HG03108 (cell line): Measurements from ENCODE around the gene PITPNC1.
"Not testable (repeated sequence)": the region's sequence is repeated elsewhere in the genome, so short reads cannot be mapped to it uniquely, and the experiment has no call there.

ENCODE experiments used
- ATAC-seq: cut with Tn5 transposase; IDR thresholded peaks from one replicate; pipeline ENCODE4 v1.9.1; 2021; ENCODE audit warnings: moderate library complexity; ENCODE audit not compliant: unreplicated experiment

PITPNC1 gene

DNA sequence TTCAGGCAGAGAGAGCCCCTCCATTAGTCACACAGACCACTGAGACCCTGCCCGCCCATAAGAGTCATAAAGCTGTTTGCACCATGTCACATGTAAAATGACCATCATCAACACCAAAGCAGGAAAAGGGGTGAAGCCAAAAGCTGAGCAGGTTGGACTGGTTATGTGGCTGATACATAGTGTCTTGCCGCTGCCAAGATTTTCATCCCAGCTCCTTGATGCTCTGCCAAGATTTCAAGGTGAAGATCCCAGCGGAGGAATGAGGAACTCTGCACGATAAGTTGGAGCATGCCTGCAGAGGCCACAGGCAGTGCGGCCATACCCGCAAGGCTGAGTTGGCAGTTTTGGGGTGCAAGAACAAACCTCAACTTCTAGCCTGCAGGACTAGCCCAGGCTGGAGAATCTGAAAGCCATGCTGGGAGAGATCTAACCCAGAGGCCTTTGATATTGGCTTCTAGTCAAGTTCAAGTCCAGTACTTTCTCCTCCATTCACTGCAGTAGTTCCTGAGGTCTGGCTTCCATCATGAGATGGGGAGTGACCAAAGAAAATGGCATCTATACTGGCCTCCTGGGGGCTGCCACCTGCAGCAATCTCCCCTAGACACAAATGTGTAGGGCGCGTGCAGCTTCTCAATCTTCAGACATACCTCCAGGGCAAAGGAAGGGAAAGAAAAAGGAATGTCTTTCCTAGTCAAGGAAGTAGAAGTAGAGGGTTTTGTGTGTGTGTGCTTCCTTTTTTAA is 261.0 kb downstream of the PITPNC1 start:
- ATAC-seq: no peak

DNA sequence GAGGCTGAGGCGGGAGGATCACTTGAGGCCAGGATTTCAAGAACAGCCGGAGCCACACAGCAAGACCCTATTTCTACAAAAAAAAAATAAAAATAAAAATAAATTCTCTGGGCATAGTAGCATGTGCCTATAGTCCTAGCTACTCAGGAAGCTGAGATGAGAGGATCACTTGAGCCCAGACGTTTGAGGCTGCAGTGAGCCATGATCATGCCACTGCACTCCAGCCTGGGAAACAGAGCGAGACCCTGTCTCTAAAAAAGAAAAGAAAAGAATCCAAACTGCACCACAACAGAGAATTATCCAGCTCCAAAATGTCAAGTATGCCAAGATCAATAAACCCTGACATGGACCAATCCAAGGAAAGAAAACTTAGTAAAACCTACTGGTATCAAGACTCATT is 261.8 kb downstream of the PITPNC1 start:
- ATAC-seq: no peak

DNA sequence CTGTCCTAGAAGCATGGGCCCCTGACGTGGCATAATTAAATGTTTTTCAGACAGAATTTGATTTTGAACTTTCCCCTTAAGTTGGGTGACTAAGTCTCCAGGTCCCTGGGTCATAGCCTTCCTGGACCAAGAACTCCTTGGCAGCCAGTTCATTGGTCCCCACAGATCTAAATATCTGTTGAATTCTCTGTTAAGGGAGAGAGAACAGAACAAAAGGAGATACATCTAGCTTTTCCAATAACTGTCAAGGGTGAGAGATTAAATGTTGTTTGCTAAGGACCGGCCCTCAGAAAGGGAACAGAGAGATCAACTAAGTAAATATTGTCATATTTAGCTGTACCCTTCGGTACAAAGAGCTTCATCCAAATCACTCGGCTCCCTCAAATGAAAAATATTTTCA is 262.5 kb downstream of the PITPNC1 start:
- no peak for ATAC-seq

DNA sequence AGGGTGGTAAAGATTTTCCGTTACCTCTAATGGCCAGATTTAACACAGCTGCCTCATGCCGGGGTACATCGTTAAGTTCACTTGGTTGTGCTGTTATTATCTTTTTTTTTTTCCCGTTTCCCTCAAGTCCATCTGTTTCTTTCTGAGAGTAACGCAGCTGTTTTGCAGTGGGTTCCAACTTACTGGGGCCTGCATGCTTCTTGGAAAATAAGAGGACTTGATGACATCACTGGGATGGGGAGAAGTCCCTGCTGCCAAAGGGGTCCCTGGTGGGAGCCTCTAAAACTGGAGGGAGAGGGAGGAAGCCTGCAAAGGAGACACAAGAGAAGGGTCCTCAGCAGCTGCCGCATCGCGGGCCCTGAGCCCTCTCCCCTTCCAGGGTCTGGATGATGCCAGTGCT is 262.9 kb downstream of the PITPNC1 start:
- no peak for ATAC-seq

DNA sequence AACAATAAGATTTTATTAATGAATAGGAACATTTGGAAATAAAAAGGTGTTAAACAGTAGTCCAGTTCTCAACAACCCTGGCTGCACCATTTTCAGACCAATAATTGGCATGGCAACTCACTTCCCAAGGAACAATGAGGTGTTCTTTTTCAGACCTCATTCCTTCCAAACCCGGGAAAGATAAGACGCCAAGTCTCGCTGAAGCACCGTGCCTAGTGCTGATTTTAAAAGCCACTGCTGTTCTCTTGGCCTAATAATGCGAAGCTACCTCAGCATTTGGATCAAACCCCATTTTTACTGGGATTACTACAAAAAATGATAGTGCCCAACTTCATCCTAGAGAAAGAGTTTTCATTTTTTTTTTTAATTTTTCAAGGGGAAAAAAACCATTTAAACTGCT is 265.4 kb downstream of the PITPNC1 start:
- ATAC-seq: no peak

DNA sequence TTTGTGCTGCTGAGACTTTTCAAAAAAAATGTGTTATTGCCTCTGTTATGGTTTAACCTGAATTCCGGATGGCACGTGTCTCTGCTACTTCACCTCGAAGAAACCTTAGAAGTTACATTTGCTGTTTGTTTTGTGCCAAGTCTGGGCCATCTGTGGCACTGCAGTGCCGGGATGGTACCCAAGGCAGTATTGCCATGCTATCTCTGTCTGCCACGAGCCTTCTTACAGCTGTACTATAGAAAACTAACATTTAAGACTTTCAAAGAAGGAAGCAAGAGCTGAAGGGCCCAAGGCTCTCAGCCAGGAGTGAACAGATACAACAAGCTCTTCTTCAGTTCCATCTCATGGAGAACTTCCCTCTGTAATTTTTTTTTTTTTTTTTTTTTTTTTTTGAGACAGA is 267.0 kb downstream of the PITPNC1 start:
- no peak for ATAC-seq

DNA sequence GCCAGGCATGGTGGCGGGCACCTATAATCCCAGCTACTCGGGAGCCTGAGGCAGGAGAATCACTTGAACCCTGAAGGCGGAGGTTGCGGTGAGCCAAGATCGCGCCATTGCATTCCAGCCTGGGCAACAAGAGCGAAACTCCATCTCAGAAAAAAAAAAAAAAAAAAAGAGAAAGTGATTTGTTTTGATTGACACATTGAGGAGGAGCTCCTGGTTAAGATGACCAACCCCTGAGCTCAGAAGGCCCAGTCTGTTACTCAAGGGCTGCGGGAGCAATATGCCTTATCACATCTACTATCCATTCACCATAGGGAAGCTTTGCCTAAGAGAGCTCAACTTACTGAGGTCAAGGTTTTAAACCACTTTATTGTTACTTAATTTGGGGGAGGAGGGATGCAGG is 268.1 kb downstream of the PITPNC1 start:
- ATAC-seq: not testable (repeated sequence)

DNA sequence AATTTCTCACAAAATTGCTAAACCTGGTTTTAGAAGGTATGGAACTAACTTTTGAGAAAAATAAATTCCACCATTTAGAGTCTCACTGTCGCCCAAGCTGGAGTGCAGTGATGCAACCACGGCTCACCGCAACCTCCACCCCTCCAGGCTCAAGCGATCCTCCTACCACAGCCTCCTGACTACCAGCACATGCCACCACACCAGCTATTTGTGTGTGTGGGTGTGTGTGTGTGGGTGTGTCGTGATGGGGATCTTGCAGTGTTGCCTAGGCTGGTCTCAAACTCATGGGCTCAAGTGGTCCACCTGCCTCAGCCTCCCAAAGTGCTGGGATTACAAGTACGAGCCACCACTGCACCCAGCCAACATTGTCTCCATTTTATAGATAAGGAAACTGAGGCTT is 269.4 kb downstream of the PITPNC1 start:
- no peak for ATAC-seq

DNA sequence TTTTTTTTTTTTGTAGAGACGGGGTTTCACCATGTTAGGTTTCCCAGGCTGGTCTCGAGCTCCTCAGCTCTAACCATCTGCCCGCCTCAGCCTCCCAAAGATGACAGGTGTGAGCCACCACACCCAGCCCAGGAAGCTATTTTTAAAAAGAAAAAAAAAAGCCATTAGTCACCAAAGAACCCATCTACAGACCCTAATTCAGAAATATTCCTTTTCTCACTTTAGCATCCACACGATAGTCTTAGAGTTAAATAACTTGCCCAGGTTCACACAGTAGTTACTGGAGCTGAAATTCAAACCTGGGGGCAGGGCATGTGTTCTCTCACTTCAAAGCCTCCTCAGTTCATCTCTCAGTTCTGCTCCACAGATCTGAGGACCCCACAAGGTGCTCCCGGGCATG is 270.4 kb downstream of the PITPNC1 start:
- ATAC-seq: no peak

DNA sequence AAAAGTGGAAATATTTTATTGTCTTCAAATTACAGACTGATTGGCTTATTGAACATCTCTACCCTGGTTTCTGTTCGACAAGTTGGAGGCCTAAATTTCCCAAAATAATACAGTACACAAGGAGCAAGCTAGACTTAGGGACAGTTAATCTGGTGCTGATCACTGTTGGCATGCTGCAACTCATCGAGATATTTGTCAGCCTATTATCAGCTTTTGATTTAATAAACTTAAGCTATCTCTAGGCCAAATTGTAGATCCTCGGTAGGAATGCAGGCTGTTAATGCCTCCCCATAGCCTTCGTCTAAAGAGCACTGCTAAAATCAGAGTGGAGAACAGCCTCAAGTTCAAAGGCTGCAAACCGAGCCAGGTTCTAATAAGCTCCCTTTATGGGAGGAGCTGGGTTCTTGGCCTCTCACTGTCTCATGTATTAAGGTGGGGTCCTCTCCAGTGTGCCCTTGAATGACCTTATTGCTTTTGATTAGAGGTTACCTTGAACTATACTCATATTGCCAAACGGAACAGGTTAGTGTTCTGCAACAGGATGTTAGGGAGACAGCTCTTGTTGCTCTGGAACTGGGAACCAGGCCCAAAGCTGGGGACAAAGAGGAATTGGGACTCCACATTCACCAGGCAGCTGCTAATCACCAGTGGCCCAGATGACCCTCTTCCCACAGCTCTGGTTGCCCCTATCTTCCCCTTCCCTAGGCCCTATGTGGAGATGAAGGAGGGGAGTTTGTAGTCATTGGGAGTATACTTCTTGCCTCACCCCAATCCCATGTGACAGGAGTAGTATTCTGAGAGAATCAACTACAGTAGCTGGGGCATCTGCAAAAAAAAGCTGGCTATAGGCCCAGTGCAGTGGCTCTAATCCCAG is 271.2 kb downstream of the PITPNC1 start:
- no peak for ATAC-seq

DNA sequence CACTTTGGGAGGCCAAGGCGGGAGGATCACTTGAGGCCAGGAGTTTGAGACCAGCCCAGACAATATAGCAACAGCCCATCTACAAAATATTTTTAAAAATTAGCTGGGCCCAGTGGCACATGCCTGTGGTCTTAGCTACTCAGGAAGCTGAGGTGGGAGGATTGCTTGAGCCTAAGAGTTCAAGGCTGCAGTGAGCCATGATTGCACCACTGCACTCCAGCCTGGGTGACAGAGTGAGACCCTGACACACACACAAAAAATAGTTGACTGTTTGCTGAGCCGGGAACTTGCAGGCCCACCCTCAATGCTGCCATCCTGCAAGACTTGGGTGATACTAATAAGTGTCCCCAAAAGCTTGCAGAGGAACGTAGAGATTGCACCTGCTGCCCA is 271.8 kb downstream of the PITPNC1 start:
- ATAC-seq: not testable (repeated sequence)

DNA sequence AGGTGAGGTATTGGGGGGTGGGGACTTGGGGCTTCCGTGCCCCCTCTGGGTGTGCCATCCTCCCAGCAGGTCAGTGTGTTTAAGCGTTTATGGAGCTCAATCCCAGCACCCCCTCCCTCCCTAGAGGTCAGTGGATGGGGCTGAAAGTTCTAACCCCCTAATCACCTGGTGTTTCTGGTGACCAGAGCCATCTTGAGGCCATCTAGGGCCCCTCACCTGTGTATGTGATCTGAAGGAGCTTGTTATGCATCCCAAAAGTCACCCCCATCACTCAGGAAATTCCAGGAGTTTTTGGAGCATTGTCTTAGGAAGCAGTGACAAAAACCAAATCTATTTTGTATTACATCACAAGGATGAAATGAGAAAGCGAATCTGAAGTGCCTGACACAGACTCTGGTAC is 272.8 kb downstream of the PITPNC1 start:
- ATAC-seq: no peak

DNA sequence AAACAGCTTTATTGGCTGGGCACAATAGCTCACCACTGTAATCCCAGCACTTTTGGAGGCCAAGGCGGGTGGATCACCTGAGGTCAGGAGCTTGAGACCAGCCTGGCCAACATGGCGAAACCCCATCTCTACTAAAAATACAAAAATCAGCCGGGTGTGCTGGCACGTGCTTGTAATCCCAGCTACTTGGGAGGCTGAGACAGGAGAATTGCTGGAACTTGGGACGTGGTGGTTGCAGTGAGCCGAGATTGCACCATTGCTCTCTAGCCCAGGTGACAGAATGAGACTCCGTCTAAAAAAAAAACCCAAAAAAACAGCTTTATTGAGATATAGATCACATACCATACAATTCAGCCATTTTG is 274.1 kb downstream of the PITPNC1 start:
- ATAC-seq: not testable (repeated sequence)

DNA sequence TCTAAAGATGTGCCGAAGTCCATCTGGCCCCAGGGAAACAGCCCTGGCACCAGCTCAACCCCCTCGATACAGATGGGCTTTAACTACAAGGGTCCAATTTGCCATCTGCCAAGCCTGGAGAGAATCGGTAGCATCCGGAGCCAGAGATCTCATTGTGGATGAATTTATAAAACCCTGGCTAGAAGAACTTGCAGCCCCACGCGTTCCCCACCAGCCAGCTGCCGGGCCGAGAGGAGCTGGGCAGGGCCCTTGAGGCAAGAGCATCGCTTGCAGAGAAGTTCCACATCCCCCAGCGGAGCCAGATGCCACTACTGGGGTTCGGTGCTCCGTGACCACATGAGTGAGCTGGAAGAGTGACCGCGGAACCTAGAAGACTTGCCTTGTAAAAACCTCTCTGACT is 275.4 kb downstream of the PITPNC1 start:
- ATAC-seq: no peak

DNA sequence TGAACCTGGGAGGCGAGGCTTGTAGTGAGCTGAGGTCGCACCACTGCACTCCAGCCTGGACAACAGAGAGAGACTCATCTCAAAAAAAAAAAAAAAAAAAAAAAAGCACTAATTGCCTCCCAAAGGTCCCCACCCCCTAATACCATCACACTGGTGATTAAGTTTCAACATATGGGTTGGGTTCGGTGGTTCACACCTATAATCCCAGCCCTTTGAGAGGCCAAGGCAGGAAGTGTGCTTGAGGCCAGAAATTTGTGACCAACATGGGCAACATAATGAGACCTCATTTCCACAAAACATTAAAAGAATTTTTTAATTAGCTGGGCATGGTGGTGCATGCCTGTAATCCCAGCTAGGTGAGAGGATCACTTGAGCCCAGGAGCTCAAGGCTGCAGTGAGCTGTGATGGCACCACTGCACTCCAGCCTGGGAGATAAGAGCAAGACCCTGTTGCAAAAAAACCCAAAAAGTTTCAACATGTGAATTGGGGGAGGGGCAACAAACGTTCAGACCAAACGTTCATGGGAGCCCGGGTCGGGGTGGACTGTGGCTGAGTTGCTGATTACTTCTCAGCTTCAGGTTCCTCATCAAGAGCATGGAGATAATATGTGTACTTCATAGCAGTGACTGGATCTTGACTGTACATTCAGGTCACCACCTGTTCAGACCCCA is 278.5 kb downstream of the PITPNC1 start:
- no peak for ATAC-seq

DNA sequence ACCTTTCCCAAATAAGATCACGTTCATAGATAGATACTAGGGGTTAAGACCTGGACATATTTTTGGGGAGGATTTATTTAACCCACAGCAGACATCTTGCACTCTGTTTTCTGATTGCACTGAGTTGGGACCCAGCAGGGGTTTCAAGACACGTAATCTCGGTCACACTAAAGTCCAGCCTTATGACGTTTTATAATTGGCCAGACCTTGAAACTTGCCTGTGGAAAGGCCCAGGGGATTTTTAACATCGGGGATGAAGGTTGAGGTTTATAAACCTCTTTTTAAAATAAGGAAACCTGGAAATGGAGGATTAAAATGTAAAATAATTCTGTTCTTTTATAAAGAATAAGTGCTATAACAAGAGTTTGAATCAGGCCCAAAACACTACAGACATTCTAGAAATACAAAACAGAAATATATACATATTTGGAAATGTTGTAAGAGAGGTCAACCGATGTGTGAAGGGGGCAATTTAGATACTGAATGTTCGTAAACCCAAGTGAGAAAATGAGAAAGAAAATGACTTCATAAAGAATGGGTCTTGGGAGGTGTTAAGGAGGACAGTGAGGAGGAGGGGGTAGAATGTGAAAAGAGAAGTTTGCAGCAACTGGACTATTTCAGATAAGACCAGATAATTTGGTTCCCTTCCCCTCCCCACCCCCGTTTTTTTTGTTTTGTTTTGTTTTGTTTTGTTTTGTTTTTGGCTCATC is 279.6 kb downstream of the PITPNC1 start:
- ATAC-seq: no peak

DNA sequence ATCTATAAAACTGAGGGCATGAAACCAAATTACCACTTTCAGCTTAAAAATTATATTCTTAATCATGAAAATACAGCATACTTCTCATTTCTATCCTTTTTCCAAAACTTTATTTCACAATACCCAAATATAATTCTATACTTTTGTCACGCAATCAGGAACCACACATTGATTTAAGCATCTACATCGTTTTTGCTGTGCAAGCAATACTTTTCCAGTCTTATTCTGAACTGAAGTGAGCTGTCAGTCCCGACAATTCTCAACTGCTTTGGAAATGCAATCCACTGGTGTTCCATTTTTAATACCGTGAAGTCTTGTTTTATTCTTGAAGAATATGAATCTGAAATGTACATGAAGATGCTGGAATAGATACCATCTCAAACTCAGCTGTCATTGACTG is 280.5 kb downstream of the PITPNC1 start:
- ATAC-seq: no peak

DNA sequence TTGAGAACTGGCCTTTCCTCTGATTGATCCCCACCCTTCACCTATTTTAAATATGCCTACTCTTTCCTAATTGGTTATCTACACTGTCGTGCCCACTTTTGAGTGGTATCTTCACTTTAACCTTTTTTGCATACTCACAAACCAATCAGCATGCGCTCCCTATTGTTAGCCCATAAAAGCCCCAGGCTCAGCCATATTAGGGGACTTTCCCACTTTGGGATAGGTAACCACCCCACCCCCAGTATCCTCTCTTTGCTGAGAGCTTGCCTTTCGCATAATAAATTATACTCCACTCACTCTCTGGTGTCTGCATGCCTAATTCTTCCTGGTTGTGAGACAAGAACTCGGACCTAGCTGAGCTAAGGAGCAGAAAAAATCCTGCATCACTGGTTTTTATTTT is 281.2 kb downstream of the PITPNC1 start:
- no peak for ATAC-seq

DNA sequence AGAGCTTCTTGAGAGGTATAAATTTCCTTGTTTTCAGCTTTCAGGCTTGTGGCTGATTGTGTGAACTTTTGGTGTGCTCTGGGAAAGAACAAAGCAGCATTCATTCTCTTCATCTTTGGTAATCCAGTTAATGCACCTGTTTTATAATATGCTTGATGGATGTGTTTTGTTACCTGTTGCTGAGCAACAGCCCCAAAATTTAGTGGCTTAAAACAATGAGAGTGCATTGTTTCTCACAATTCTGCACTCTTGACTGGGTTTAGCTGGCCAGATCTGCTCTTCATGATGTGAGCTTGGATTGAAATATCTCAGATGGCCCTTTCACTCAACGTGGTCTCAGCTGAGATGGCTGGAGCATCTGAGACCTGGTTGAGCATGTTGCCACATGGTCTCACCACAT is 281.9 kb downstream of the PITPNC1 start:
- ATAC-seq: no peak

DNA sequence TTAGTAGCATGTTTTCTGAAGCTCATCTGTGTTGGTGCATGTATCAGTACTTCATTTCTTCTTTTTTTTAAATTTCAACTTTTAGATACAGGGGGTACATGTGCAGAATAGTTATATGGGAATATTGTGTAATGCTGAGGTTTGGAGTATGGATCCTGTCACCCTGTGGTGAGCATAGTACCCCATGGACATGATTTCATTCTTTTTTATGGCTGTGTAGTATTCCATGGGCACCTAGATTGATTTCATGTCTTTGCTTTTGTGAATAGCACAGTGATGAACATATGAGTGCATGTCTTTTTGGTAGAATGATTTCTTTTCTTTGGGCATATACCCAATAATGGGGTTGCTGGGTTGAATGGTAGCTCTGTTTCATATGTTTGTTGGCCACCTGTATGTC is 285.6 kb downstream of the PITPNC1 start:
- ATAC-seq: no peak

DNA sequence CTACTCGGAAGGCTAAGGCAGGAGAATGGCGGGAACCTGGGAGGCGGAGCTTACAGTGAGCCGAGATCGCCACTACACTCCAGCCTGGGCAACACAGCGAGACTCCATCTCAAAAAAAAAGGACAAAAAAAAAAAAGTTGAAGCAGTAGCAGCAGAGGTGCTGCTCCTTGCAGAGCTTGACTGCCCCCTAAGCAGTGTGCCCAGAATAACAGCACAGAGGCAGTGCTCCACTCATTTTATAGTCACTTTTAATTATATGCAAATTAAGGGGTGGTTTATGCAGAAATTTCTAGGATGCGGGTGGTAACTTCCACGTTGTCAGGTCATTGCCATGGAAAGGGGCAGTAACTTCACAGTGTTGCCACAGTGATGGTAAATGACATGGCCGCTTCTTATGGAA is 286.4 kb downstream of the PITPNC1 start:
- ATAC-seq: no peak
